GM12891 (cell line): ENCODE measurements around the gene PSIP1.

Experiments
- POLR2A ChIP-seq: IDR thresholded peaks from 2 replicates; pipeline ENCODE4 v1.6.1; 2011; ENCODE audit warnings: low read depth, low read length, control low read depth
- POLR2AphosphoS5 ChIP-seq: IDR thresholded peaks from 2 replicates; pipeline ENCODE4 v1.6.1; 2011; ENCODE audit warnings: low read depth, low read length, control low read depth
- SPI1 ChIP-seq: IDR thresholded peaks from 2 replicates; pipeline ENCODE4 v1.6.1; 2011; ENCODE audit warnings: low read depth, low read length, control low read depth

DNA sequence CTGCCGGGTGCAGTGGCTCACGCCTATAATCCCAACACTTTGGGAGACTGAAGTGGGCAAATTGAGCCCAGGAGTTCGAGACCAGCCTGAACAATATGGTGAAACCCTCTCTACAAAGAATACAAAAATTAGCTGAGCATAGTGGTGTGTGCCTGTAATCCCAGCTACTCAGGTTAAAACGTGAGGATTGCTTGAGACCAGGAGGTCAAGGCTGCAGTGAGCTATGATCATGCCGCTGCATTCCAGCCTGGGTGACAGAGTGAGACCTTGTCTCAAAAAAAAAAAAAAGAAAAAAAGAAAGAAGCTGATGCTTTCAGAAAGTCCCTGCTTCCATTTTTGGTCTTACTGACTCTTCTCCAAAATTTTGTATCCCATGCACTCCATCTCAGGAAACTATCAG, 56.8 kb downstream of the PSIP1 start:
- TF ChIP-seq POLR2A (no peak), SPI1 (no peak), POLR2AphosphoS5 (no peak)
